ENCODE data around the gene CTCF.

CTCF gene

DNA sequence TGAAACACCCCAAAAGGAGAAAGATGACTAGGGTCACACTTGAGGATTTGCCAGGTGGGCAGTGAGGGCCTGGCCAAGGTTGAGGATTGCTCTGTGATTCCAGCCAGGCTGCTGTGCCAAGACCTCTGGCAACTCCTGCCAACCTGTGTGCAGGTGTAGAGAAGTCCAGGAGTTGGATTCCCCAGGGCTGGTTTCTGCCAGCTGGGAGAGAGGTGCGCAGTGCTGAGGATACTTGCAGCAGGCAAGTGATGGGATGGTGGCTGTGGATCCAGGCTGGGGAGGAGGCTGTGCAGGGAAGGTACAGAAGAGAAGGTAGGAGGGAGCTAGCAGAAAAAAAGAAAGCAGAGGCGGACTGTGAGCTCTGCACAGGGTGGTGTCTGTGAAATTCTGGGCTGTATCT lies 27.1 kb upstream of the CTCF start:
- DNase-seq: no peak

DNA sequence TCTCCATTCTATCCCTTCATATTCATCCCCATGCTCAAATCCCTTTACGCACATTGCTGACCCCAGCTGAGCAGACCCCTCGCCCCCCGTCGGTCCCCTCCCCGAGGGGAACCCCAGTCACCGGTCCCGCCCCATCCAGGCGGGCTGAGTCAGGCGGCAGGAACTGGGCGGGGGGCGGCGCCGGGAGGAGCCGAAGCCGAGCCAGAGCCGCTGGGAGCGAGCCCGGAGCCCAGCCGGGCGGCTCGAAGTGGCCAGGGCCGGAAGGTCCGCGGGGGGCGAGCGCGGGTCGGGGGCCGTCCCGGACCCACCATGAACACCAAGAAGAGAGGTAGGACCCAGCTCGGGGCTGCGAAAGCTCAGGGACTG lies 25.1 kb upstream of the CTCF start:
- DNase-seq: no peak

DNA sequence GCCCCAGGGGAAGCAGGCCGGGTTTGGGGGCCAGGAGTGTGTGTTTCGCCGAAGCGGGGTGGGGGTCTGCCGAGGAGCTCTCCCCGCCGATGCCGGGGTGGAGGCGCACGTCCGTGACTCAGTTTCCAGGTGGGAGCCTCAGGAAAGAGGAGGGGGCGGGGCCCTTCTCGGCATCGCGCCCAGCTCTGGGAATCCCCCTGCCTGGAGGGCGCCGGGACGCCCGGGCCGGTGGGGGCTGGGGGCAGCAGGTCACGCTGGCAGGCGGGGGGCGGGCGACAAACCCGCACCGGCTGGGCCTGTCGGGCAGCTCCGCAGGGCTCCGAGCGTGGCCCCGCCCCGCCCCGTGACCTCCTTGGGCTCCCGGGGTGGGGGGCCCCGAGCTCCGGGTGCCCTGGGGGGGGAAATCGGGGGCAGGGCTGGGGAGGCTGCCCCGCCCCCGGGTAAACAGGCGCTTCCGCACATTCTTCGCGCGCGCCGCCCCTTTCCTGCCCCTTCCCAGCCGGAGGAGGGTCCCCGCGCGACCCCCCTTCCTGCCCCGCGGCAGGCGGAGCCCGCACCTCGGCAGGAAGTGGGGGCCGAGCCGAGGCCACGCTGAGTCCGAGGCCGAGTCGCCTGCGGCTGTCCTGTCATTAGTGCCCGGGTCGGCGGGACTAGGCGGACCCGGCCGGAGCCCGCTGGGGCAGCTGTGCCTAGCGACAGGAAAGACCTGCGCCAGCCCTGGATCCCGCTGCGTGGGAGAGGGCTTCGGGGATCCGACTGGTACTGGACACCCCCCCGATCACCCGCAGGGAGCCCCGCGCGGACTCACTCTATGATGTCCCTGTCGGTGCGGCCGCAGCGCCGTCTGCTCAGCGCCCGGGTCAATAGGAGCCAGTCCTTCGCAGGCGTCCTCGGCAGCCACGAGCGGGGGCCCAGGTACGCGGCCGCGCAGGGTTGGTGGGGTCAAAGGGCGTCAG lies 24.4 kb upstream of the CTCF start:
- peak in 2 of 3 experiments; percentile 43 to 51 for DNase-seq

DNA sequence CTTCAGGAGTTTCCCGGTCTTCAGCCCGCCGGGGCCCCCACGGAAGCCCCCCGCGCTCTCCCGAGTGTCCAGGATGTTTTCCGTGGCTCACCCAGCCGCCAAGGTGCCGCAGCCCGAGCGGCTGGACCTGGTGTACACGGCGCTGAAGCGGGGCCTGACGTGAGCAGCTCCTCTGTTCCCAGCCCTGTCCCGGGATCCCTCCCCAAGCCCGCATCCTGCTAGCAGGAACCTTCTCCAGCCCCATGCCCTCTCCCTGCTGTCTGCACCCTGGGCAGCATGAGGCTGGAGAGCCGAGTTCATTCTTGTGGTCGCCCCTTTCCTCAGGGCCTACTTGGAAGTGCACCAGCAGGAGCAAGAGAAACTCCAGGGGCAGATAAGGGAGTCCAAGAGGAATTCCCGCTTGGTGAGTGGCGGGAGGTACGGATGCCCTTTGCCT lies 23.6 kb upstream of the CTCF start:
- DNase-seq: no peak

DNA sequence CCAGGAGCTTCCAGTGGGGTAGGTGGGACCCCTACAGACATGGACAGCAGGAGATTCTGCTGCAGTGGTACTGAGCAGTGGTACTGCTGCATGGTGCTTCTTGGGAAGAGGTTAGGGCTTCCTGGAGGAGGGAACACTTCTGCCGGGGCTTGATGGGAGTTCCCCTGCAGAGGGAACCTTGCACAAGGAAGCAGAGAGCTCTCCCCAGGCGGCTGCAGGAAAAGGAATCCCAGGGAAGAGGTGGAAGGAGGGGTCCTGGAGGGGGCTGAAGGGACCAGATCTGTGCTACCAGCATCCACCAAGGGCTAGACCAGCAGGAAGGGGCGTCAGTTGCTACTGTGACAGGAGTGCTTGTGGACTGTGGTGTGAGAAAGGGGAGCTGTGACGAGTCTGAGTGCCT lies 23.1 kb upstream of the CTCF start:
- no peak for DNase-seq

DNA sequence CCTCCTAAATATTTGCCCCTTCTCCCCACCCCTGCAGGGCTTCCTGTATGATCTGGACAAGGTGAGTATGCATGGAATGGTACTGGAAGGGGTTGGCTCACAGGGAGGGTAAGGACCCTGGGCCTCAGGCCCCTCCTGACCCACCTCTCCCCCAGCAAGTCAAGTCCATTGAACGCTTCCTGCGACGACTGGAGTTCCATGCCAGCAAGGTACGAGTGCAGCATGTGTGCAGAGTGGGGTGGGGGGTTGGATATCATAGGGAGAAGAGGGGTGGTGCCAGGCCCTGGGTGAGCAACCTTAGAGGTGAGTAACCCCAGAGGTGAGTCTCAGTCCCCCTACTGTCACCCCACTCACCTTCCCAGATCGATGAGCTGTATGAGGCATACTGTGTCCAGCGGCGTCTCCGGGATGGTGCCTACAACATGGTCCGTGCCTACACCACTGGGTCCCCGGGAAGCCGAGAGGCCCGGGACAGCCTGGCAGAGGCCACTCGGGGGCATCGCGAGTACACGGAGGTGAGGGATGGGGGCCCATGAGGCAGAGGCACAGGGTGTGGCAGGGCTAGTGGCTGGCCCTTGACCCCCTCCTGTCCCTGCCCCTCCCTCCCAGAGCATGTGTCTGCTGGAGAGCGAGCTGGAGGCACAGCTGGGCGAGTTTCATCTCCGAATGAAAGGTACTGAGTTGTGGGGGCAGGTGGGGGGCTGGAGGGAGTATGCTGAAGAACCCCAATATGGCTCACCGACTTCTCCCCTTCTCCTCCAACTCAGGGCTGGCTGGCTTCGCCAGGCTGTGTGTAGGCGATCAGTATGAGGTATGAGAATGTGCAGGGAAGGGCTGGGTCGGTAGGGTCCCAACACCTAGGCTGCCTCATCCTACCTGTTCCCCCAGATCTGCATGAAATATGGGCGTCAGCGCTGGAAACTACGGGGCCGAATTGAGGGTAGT lies 22.4 kb upstream of the CTCF start:
- no peak for DNase-seq

DNA sequence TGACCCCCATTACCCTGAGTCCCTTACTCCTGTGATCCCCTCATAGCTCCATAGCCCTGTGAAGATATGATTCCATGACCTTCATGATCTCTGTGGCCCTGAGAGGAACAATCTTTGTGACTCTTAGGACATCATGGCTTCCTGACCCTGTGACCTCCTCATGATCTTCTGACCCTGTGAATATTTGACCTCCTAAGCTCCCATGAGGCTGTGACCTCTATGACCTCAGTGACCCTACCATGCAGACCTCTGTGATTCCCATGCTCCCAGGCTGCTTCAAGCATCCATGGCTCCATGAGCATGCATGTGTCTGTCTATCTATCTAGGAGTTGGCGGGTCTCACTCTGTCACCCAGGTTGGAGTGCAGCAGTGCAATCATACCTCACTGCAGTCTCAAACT lies 21.6 kb upstream of the CTCF start:
- DNase-seq: no peak

DNA sequence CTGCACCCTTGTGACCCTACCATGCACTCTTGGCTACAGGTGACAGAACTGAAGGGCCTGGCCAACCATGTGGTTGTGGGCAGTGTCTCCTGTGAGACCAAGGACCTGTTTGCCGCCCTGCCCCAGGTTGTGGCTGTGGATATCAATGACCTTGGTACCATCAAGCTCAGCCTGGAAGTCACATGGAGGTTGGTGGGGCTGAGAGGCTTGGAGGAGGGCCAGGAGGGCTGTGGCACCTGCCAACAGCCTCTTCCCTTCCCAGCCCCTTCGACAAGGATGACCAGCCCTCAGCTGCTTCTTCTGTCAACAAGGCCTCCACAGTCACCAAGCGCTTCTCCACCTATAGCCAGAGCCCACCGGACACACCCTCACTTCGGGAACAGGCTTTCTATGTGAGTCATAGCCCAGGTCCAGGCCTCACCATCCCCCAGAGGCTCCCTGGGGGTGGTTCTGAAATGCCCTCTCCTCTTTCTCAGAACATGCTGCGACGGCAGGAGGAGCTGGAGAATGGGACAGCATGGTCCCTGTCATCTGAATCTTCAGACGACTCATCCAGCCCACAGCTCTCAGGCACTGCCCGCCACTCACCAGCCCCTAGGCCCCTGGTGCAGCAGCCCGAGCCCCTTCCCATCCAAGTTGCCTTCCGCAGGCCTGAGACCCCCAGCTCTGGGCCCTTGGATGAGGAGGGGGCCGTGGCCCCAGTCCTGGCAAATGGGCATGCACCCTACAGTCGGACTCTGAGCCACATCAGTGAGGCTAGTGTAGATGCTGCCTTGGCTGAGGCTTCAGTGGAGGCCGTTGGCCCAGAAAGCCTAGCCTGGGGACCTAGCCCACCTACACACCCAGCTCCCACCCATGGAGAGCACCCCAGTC lies 20.7 kb upstream of the CTCF start:
- DNase-seq: no peak

DNA sequence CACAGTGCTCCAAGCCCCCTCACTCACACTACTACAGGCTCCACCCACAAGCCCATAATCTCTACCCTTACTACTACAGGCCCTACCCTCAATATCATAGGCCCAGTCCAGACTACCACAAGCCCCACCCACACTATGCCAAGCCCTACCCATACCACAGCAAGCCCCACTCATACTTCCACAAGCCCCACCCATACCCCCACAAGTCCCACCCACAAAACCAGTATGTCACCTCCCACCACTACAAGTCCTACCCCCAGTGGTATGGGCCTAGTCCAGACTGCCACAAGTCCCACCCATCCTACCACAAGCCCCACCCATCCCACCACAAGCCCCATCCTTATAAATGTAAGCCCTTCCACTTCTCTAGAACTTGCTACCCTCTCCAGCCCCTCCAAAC lies 19.9 kb upstream of the CTCF start:
- no peak for DNase-seq

DNA sequence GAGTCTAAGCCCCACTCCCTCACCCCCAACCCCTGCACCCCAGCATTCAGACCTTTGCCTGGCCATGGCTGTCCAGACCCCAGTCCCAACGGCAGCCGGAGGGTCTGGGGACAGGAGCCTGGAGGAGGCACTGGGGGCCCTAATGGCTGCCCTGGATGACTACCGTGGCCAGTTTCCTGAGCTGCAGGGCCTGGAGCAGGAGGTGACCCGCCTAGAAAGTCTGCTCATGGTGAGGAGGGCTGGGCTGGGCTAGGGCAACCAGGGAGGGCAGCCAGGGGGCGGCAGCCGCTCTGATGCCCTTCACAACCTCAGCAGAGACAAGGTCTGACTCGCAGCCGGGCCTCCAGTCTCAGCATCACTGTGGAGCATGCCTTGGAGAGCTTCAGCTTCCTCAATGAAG lies 19.3 kb upstream of the CTCF start:
- no peak for DNase-seq

DNA sequence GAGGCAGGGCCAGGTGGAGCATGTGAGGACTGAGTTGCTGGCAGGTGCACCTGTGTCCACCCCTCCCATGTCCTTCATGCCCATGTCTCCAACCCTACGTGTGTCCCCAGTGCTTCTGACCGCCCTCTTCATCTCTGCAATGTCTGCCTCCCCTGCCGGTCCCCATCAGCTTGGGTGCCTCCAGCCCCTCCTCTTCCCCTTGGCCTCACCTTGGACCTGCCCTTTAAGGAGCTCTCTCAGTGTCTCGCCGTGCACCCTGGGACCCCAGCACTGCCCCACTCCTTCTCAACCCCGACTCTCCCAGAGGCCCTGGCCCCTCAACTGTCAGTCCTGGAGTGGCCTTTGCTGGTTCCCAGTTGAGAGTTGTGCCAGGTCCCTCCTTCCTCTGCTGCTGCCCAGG lies 18.7 kb upstream of the CTCF start:
- DNase-seq: no peak

DNA sequence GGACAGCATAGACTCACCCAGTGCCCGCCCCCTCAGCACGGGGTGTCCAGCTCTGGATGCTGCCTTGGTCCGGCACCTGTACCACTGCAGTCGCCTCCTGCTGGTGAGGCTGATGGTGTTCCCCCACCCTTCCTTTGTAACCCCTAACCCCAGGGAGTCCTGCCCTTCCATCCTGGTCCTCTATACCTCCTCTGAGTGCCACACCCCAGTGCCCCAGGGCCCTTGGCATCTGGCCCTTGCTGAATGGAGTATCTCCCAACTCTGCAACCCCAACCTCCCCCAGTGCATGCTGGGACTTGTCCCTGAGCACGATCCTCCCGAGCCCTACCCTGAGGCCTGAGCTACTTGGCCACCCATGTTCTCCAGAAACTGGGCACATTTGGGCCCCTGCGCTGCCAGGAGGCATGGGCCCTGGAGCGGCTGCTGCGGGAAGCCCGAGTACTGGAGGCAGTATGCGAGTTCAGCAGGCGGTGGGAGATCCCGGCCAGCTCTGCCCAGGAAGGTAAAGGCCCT lies 17.9 kb upstream of the CTCF start:
- DNase-seq: no peak

DNA sequence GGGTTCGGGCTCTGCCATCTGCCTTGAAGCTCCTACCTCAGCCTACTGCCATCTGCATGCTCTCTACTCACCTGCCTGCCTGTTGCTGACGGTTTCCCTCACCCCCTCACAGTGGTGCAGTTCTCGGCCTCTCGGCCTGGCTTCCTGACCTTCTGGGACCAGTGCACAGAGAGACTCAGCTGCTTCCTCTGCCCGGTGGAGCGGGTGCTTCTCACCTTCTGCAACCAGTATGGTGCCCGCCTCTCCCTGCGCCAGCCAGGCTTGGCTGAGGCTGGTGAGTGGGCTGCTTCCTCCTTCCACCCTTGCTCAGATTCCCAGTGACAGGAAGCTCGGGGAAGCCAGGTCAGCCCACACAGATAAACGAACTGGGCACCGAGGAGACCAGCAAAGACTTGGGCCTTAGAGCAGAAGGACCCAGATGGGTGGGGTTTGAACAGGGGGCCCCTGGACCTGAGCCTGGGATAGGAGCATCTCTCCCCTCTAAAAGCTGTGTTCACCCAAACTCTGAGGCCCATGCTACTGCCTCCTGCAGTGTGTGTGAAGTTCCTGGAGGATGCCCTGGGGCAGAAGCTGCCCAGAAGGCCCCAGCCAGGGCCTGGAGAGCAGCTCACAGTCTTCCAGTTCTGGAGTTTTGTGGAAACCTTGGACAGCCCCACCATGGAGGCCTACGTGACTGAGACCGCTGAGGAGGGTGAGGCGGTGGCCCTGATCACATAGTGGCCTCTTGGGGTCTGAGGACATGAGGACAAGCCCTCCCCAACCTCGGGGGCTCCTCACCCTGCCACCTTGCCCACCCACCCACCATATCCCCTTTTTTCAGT lies 17.3 kb upstream of the CTCF start:
- DNase-seq: no peak

DNA sequence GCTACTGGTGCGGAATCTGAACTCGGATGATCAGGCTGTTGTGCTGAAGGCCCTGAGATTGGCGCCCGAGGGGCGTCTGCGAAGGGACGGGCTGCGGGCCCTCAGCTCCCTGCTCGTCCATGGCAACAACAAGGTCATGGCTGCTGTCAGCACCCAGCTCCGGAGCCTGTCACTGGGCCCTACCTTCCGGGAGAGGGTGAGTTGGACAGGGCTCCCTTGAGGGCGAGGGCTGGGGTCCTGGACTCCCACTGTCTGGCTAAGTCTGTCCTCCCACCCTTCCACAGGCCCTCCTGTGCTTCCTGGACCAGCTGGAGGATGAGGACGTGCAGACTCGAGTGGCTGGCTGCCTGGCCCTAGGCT lies 16.7 kb upstream of the CTCF start:
- DNase-seq: no peak

DNA sequence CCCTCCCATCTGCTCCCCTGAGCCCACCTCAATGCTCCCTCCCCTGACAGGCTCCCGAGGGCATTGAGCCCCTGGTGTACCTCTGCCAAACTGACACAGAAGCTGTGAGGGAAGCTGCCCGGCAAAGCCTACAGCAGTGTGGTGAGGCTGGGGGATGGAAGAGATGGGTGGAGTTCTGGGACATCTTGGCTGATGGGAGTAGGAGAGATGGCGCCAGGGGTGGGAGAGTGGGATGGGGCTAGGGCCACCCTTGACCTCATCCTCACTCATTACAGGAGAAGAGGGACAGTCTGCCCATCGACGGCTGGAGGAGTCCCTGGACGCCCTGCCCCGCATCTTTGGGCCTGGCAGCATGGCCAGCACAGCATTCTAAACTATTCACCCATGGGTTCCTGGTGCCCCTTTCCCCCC lies 16.2 kb upstream of the CTCF start:
- DNase-seq: no peak

DNA sequence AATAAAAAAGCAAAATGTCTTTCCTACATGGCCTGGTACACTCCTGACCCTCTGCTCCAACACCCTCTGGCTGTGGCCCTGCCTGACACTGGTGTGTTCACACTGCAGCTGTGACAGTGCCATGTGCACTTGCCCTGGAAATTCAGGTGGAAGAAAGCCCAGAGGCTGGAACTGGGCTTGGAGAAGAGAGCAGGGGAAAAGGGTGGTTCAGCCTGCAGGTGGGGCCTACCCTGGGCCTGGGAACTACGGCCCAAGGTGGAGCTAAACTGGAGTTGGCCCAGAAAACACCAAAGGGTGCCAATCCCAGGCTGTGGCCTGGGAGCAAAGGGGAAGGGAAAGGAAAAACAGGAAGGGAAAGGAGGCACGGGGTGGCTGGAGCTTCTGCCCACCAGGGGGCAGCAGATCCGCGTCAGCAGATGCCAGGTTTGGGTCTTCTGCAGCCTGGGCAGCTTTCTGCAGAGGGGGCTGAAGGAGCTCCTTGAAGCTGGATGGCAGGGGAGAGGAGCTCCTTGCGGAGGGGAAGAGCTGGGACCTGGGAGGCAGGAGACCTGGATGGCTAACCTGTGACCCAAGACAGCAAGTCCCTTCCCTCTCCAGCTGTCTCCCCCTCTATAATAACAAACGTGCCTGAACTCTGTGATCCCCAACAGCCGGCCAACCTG lies 15.4 kb upstream of the CTCF start:
- DNase-seq: peak; percentile 38 to 72 (median 45)

DNA sequence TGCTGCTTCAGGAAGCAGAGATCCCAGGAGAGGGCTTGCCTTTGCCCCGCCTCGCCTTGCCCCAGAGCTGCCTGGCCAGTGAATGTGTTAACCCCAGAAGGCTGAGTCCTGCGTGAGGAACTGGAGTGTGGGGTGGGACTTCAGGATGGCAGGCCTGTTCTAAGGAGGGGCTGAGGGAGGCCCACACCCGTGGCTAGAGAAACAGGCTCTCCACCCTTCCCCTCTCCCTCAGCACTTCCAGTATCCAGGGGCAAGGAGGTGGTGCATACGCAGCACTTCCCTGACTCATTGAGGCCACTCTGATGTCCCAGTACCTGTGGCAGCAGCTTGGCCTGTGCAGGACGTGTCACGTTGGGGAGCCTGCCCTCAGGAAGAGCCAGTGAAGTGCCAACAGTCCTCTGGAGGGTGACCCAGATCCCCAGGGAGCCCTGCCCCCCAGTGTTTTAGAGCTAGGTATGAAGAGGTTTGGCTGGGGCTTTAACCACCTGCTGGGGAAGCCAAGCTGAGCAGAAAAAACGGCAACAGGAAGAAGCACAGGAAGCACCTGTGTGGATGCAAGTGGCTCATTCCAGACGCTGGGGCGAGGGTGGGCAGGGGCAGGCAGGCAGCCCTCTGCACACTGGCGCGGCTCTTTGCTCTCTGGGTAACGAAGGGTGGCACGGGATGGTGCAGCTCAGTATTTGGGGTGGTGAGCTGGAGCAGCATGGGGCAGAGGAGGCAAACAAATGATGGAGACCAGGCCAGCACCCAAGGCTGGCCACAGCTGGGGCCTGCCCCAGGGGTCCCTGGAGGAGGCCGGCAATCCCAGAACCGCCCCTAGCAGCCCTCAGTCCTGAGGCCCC lies 14.7 kb upstream of the CTCF start:
- peak in 2 of 3 experiments; percentile 28 to 65 for DNase-seq

DNA sequence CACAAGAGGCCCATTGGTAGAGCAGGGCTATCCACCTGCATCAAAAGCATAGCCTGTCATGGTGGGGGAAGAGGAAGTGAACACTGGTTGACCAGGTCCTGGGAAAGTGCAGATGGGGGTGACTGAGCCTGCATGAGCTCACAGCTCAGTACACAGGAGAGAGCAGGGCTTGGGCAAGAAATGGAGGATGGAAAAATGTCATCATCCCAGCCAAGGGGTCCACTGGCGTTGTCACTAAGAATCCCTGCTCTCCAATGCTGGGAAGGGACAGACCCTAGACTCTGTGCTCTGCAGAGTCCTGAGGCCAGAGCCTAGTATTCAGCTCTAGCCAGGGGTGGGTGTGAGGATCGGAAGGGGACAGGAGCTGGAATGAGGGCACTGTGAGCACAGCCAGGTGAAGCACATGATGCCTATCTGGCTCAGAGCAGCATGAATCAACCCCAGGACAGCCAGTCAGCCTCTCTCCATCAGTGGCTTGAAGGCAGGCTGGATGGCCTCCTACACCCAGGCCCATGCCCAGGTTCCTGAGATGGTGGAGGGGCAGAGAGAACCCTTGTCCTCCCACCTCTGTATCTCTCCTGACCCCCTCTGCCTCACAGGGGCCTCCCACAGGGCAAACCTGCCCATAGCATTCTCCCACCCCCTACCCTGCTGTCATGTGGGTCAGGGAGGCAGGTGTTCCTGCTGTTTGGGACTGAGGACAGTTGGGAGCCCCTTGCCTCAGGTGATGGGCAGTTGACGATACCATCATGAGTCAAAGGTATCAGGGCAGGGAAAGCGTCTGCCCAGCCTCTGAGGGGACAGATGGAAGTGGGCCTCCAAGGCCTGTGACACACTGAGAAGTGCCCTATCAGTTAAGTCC lies 13.8 kb upstream of the CTCF start:
- no peak for DNase-seq

DNA sequence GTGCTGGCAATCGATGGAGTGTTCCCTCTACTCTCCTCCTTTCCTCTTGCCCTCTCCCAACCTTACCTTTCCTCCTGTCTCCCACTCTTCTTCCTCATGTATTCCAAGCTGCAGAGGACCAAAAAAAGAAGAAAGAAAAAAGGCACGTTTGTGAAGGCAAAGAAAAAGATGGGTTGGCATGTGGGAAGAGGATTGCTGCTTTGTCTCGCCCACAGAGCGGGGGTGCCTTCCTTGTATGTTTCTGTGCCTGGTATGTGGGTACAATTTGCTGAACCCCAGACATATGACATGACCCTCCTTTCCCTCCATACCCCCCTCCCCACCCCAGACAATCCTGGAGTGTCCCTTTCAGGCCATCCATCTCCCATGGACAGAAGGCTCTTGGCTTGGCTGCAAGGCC lies 13.1 kb upstream of the CTCF start:
- no peak for DNase-seq
